WI38 (cell line): Measurements from ENCODE around the gene SOCS2.
A peak's percentile ranks its signal among the peaks of the same experiment; 100 is the strongest.
"Not testable (repeated sequence)": the region's sequence is repeated elsewhere in the genome, so short reads cannot be mapped to it uniquely, and the experiment has no call there.

ENCODE experiments used
- H3K4me3 ChIP-seq: 2 replicates; pipeline ENCODE4 v1.5.1; 2011; ENCODE audit warnings: low read depth, mild to moderate bottlenecking, control low read depth, low read length
- CTCF ChIP-seq: IDR thresholded peaks from 2 replicates; pipeline ENCODE4 v1.5.1; 2012; ENCODE audit warnings: low read depth, mild to moderate bottlenecking, control low read depth, low read length

Gene SOCS2

GRCh38 chr12:93550748-93551611 lies 21.5 kb upstream of the SOCS2 start:
- H3K4me3 ChIP-seq, result no peak overlapping the region
- no peak for TF ChIP-seq CTCF

GRCh38 chr12:93552427-93552826 lies 20.0 kb upstream of the SOCS2 start:
- H3K4me3 ChIP-seq, result no peak overlapping the region
- TF ChIP-seq CTCF, result no peak

GRCh38 chr12:93557879-93558278 lies 14.6 kb upstream of the SOCS2 start:
- H3K4me3 ChIP-seq, result not testable (repeated sequence)

GRCh38 chr12:93558685-93559084 lies 13.8 kb upstream of the SOCS2 start:
- not testable (repeated sequence) for H3K4me3 ChIP-seq

- no peak overlapping the region for H3K4me3 ChIP-seq
- peak; percentile 36; the same call in 1 of the 2 replicates for TF ChIP-seq CTCF
Measured at GRCh38 chr12:93563807-93564538, 8.5 kb upstream of the SOCS2 start.

- H3K4me3 ChIP-seq, result no peak overlapping the region
- TF ChIP-seq CTCF, result no peak
Measured at GRCh38 chr12:93565760-93566159, 6.7 kb upstream of the SOCS2 start.

GRCh38 chr12:93567174-93567573 lies 5.3 kb upstream of the SOCS2 start:
- no peak overlapping the region for H3K4me3 ChIP-seq
- TF ChIP-seq CTCF, result no peak

GRCh38 chr12:93568091-93568490 lies 4.4 kb upstream of the SOCS2 start:
- TF ChIP-seq CTCF, result no peak
- H3K4me3 ChIP-seq, result no peak overlapping the region
